Body of pancreas (tissue), 4 donors: ENCODE data around the gene KDF1.

Source experiments
- POLR2A ChIP-seq, 3 donors: fragments of 450-650 bp; IDR thresholded peaks; one replicate each; pipeline ENCODE4 v1.6.1; 2016; ENCODE audit warnings: antibody characterized with exemption in 3 of 3, mild to moderate bottlenecking in 2 of 3
- TF ChIP-seq, protein P1 (sequence below), 7 experiments: fragments of 450-650 bp in 4 of 7; fragments of 200-600 bp in 3 of 7; sonication (generic) in 3 of 7; IDR thresholded peaks; one replicate each; pipeline ENCODE4 v1.5.1; 2016 to 2019; ENCODE audit warnings: antibody characterized with exemption in 7 of 7

DNA sequence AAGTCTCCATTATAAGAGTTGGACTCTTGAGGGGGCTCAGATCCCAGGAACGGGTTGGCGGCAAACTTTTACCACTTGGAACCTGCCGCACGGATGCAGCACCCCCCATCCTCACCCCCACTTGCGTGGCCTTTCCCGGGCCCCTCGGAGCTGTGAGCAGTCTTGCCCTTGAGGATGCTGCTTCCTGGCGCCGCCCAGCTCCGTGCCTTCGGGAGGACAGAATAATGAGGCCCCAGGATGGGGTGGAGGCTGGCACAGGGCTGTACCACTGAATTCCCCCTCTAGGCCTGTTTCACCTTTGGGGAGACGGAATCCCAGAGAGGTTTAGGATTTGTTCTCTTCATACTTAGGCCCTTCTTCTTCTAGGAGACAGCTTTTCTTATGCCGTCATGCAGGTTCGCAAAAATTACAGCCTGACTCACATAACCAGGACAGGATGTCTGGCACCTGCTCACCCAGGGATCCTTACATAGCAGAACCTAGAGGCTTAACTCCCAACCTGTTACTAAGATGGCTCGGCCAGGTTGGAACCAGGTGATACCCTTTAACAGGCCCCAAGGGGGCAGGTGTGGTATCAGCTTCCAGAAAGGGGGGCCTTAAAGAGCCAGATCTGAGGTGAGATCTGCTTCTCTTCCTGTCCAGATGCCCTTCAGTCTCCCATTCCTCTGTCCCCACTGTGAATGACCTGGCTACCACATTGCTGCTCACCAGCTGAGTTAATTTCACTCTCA is 34.7 kb upstream of the KDF1 start:
- TF ChIP-seq, protein P1, sequence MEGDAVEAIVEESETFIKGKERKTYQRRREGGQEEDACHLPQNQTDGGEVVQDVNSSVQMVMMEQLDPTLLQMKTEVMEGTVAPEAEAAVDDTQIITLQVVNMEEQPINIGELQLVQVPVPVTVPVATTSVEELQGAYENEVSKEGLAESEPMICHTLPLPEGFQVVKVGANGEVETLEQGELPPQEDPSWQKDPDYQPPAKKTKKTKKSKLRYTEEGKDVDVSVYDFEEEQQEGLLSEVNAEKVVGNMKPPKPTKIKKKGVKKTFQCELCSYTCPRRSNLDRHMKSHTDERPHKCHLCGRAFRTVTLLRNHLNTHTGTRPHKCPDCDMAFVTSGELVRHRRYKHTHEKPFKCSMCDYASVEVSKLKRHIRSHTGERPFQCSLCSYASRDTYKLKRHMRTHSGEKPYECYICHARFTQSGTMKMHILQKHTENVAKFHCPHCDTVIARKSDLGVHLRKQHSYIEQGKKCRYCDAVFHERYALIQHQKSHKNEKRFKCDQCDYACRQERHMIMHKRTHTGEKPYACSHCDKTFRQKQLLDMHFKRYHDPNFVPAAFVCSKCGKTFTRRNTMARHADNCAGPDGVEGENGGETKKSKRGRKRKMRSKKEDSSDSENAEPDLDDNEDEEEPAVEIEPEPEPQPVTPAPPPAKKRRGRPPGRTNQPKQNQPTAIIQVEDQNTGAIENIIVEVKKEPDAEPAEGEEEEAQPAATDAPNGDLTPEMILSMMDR (IDR thresholded peaks at IDR 0.05), result peak in 1 of 7 experiments; percentile 3
- no peak for TF ChIP-seq POLR2A (IDR thresholded peaks at IDR 0.05)
